Endodermal cell (in vitro differentiated cells): Measurements from ENCODE around the gene TTLL10. TPM values are rescaled to one million over a fixed set of nuclear protein-coding genes. Genes with fewer than 3 reads are reported as not detected.

Experiments used
- DNase-seq: peaks from one replicate; pipeline ENCODE4 v3.0.0-alpha.2; 2017
- H3K27ac ChIP-seq: 2 replicates; pipeline ENCODE4 v1.5.1; 2013; ENCODE audit warnings: mild to moderate bottlenecking, low read depth, low read length, moderate library complexity
- H3K27me3 ChIP-seq: 2 replicates; pipeline ENCODE4 v1.6.1; 2013; ENCODE audit warnings: mild to moderate bottlenecking, low read length, moderate library complexity; ENCODE audit not compliant: insufficient read depth, control insufficient read depth, poor library complexity, severe bottlenecking
- H3K36me3 ChIP-seq: 2 replicates; pipeline ENCODE4 v1.7.0; 2013; ENCODE audit warnings: mild to moderate bottlenecking, low read length, moderate library complexity; ENCODE audit not compliant: control insufficient read depth, insufficient read depth
- H3K4me1 ChIP-seq: one replicate; pipeline ENCODE4 v1.7.0; 2013; ENCODE audit warnings: low read length; ENCODE audit not compliant: control insufficient read depth, insufficient read depth
- H3K4me3 ChIP-seq: 2 replicates; pipeline ENCODE4 v1.5.1; 2013; ENCODE audit warnings: mild to moderate bottlenecking, low read length, moderate library complexity
- H3K9ac ChIP-seq: 2 replicates; pipeline ENCODE4 v1.6.1; 2013; ENCODE audit warnings: mild to moderate bottlenecking, low read length, moderate library complexity; ENCODE audit not compliant: poor library complexity, severe bottlenecking; ENCODE audit errors: extremely low read depth
- H3K9me3 ChIP-seq: 2 replicates; pipeline ENCODE4 v1.6.1; 2013; ENCODE audit warnings: mild to moderate bottlenecking, low read length, moderate library complexity; ENCODE audit not compliant: control insufficient read depth
- H3K27ac Mint-ChIP-seq: 2 replicates; pipeline ENCODE4 v1.8.0; 2020; ENCODE audit warnings: mixed read lengths
- H3K27me3 Mint-ChIP-seq: 2 replicates; pipeline ENCODE4 v1.8.0; 2021; ENCODE audit warnings: mild to moderate bottlenecking, mixed read lengths; ENCODE audit not compliant: insufficient read depth
- H3K36me3 Mint-ChIP-seq: 2 replicates; pipeline ENCODE4 v1.8.0; 2020; ENCODE audit warnings: low read depth, mixed read lengths
- H3K4me1 Mint-ChIP-seq: 2 replicates; pipeline ENCODE4 v1.8.0; 2020; ENCODE audit warnings: mixed read lengths
- H3K4me3 Mint-ChIP-seq: 2 replicates; pipeline ENCODE4 v1.8.0; 2020; ENCODE audit warnings: mild to moderate bottlenecking, moderate library complexity, mixed read lengths
- H3K9me3 Mint-ChIP-seq: 2 replicates; pipeline ENCODE4 v1.8.0; 2020; ENCODE audit warnings: mild to moderate bottlenecking, mixed read lengths
- CTCF ChIP-seq: fragments of 200-600 bp; sonication (generic); conservative IDR thresholded peaks from 2 replicates; pipeline ENCODE4 v1.5.0; 2021; ENCODE audit warnings: antibody characterized with exemption, mild to moderate bottlenecking
- WGBS, 2 experiments: methylation state at CpG; one replicate each; pipeline versions ENCODE4 v1.1.5 to v1.1.7; 2013; ENCODE audit warnings: missing lambda C conversion rate in 2 of 2, mixed read lengths in 1 of 2; ENCODE audit not compliant: insufficient coverage in 1 of 2, insufficient read length in 1 of 2; 5-methylcytosine and 5-hydroxymethylcytosine counted together
- total RNA-seq, 2 donors: library from RNA; stranded (reverse); fragmentation: NEBNext Ultra II Directional in 1 of 2; extraction: Animal tissue kit (Norgen Biotek cat#: 25700) in 1 of 2; gene quantifications; 2 replicates in 1 of 2; 3 replicates in 1 of 2; pipeline ENCODE4 v1.2.1, GENCODE V29; 2021

The TTLL10 gene
- total RNA-seq, 2 donors from 2014 or later, result 0.93 to 1.2 TPM

GRCh38 chr1:1198423-1199140 is 24.9 kb downstream of the TTLL10 start:
- Histone ChIP-seq H3K27ac (no peak overlapping the region), H3K9me3 (peaks cover 8% of the 10 kb centered on the region), H3K4me3 (no peak overlapping the region), H3K36me3 (no peaks in the 10 kb centered on the region), H3K4me1 (no peaks in the 10 kb centered on the region), H3K27me3 (peaks cover 8% of the 10 kb centered on the region), H3K9ac (no peak overlapping the region)
- DNase-seq, result peak; percentile 47
- H3K4me3 Mint-ChIP-seq, result no peak overlapping the region
- H3K36me3 Mint-ChIP-seq, result no peaks in the 10 kb centered on the region
- H3K9me3 Mint-ChIP-seq, result peaks cover 13% of the 10 kb centered on the region
- no peaks in the 10 kb centered on the region for H3K4me1 Mint-ChIP-seq
- no peak for TF ChIP-seq CTCF
- H3K27me3 Mint-ChIP-seq, result peaks cover 14% of the 10 kb centered on the region
- H3K27ac Mint-ChIP-seq, result no peak overlapping the region
- WGBS, 2 experiments, result 72 to 90% methylated on average over 6 to 23 of the region's 23 CpGs

DNA sequence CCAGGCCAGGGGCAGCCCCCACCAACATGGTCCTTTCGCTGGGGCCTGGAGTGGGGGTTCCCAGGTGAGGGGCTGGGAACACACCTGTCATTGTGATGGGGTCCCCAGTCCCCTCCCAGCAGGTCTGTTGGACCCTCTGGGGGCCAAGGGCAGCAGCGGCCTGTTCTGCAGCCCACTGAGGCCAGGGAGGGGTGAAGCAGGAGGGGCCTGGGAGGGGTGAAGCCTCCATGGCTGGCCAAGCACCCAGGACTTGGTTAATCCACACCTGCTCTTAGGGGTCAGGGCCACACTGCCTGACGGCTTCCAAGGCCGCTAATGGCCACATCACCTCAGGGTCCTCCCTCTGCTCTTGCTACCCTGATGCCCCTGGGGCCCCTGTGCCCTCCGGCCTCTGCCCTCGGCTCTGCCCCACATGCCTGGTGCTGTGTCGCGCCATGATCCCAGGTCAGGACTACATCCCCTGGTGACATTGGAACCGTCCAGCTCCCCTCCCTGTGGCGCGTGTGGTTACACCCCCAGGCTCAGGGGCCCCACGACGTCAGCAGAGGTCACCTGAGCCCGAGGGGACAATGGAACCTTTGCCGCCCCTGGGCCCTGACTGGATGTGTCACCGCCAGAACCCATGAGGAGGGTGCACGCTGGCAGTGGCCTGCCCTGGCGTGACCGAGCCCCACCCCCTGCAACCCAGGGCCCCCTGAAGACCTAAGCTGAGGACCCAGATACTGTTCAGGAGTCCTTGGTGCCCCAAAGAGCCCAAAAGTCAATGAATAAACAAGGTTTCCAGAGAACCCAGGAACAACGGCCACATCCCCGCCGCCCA is 25.7 kb downstream of the TTLL10 start:
- no peak overlapping the region for H3K9ac ChIP-seq
- Mint-ChIP-seq H3K36me3 (no peaks in the 10 kb centered on the region), H3K4me1 (no peaks in the 10 kb centered on the region), H3K27ac (no peak overlapping the region), H3K9me3 (peaks cover 10% of the 10 kb centered on the region), H3K27me3 (peaks cover 11% of the 10 kb centered on the region), H3K4me3 (peak overlapping the region; percentile 43)
- WGBS, 2 experiments, result 91 to 96% methylated on average over 12 to 22 of the region's 22 CpGs
- peaks cover 8% of the 10 kb centered on the region for H3K27me3 ChIP-seq
- H3K4me1 ChIP-seq, result no peaks in the 10 kb centered on the region
- H3K9me3 ChIP-seq, result peaks cover 6% of the 10 kb centered on the region
- H3K27ac ChIP-seq, result no peak overlapping the region
- no peaks in the 10 kb centered on the region for H3K36me3 ChIP-seq
- peak; percentile 46 for DNase-seq
- no peak overlapping the region for H3K4me3 ChIP-seq
- TF ChIP-seq CTCF, result no peak

DNA sequence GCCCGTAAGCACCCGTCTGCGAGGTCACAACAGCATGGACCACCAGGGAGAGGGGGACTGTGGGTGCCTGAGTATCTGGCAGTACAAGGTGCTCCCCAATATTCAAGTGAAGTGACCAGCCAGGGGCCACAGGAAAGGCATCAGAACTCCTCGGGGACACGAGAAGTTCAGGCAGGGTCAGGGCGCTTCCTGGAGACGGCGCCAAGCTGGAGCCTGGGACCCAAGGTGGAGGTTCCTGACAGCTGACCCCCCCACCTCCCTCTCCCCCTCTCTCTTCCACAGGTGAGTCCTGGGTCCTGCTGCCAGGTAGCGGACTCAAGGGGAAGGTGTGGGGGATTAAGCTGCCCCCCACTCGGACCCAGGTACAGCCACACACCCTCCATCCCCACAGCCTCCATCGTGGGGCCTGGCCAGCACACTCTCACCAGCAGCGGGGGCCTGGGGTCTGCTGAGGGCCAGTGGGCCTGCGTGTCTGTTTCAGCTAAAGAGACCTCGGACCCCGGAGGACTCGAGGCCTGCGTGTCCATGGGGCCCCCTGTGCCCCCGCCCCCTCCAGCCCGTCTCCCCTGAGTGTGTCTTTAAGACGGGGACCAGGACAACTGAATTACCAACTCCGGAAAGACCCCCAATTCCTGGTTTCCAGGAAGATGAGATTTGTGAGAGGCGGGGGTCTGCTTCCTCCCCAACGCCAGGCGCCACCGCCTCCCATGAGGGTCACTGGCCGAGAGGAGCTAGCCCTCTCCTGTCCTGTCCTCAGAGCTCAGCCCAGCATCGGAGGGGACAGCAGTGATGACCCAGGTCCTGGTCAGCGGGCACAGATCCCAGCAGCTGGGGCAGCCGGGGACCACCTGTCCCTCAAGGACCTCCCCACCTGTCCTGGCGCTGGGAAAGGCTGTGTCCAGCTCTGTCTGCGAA is 26.5 kb downstream of the TTLL10 start:
- no peak overlapping the region for H3K9ac ChIP-seq
- no peaks in the 10 kb centered on the region for H3K9me3 ChIP-seq
- H3K27me3 ChIP-seq, result peaks cover 12% of the 10 kb centered on the region
- H3K27ac ChIP-seq, result no peak overlapping the region
- no peaks in the 10 kb centered on the region for H3K36me3 ChIP-seq
- Mint-ChIP-seq H3K36me3 (no peaks in the 10 kb centered on the region), H3K9me3 (peaks cover under 1% of the 10 kb centered on the region), H3K4me1 (no peaks in the 10 kb centered on the region), H3K4me3 (peak overlapping the region; percentile 43), H3K27me3 (peaks cover 6% of the 10 kb centered on the region), H3K27ac (no peak overlapping the region)
- no peak for TF ChIP-seq CTCF
- no peak for DNase-seq
- 86 to 89% methylated on average over 19 to 31 of the region's 31 CpGs for WGBS, 2 experiments
- H3K4me1 ChIP-seq, result no peaks in the 10 kb centered on the region
- H3K4me3 ChIP-seq, result no peak overlapping the region
